ENCODE results near the gene LRRC75A.

LRRC75A gene

GRCh38 chr17:16519021-16519420, 27.0 kb upstream of the LRRC75A start:
- no peak for DNase-seq (ENCODE audit: low read depth)
- no peak overlapping the region for H3K4me3 ChIP-seq (ENCODE audit: low read depth, low read length)
- TF ChIP-seq, protein P1, sequence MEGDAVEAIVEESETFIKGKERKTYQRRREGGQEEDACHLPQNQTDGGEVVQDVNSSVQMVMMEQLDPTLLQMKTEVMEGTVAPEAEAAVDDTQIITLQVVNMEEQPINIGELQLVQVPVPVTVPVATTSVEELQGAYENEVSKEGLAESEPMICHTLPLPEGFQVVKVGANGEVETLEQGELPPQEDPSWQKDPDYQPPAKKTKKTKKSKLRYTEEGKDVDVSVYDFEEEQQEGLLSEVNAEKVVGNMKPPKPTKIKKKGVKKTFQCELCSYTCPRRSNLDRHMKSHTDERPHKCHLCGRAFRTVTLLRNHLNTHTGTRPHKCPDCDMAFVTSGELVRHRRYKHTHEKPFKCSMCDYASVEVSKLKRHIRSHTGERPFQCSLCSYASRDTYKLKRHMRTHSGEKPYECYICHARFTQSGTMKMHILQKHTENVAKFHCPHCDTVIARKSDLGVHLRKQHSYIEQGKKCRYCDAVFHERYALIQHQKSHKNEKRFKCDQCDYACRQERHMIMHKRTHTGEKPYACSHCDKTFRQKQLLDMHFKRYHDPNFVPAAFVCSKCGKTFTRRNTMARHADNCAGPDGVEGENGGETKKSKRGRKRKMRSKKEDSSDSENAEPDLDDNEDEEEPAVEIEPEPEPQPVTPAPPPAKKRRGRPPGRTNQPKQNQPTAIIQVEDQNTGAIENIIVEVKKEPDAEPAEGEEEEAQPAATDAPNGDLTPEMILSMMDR (IDR thresholded peaks at IDR 0.05; ENCODE audit: low read depth, low read length, missing control alignments): no peak

DNA sequence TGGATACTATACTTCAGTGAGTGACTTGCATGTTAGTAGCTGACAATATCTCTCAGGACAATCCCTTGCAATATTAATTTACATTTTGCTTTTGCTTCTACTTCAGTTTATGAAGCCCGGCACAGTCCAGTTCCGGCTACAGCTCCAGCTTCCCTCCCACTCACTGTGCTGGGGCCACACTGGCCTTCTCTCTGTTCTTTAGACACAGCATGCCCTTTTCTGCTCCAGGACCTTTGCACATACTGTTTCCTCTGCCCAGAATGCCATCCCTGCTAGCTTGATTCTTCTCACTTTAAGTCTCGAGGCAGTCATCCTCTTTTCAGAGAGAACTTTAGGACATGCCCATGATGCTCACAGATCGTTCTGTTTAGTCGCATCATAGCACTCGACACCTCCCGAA, 25.5 kb upstream of the LRRC75A start:
- H3K4me3 ChIP-seq (ENCODE audit: low read depth, low read length): no peak overlapping the region
- TF ChIP-seq, protein P1 (IDR thresholded peaks at IDR 0.05; ENCODE audit: low read depth, low read length, missing control alignments): no peak
- no peak for DNase-seq (ENCODE audit: low read depth)

DNA sequence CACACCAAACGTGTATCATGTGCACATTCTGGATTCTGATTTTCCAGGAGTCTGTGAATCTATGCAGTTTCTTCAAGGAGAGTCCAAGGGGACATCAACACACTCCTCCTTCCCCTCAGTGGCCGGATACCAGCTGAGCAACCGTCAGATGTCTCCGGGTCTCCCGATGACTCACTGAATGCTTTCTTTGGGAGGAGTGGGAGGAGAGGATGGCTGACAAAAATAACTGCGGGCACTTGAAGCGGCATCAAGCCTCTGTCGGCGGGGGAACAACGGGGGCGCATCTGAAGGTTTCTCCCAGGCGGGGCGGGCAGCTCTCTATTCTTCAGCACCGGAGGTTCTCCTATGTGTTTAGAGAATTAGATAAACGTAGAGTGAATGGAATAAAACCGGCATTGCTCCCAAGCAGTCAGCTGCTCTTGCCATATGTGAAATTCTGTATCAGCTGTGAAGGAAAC, 24.6 kb upstream of the LRRC75A start:
- TF ChIP-seq, protein P1 (IDR thresholded peaks at IDR 0.05; ENCODE audit: low read depth, low read length, missing control alignments): no peak
- no peak overlapping the region for H3K4me3 ChIP-seq (ENCODE audit: low read depth, low read length)
- DNase-seq (ENCODE audit: low read depth): no peak

GRCh38 chr17:16515933-16516332, 23.9 kb upstream of the LRRC75A start:
- no peak for DNase-seq (ENCODE audit: low read depth)
- H3K4me3 ChIP-seq (ENCODE audit: low read depth, low read length): no peak overlapping the region
- TF ChIP-seq, protein P1 (IDR thresholded peaks at IDR 0.05; ENCODE audit: low read depth, low read length, missing control alignments): no peak

DNA sequence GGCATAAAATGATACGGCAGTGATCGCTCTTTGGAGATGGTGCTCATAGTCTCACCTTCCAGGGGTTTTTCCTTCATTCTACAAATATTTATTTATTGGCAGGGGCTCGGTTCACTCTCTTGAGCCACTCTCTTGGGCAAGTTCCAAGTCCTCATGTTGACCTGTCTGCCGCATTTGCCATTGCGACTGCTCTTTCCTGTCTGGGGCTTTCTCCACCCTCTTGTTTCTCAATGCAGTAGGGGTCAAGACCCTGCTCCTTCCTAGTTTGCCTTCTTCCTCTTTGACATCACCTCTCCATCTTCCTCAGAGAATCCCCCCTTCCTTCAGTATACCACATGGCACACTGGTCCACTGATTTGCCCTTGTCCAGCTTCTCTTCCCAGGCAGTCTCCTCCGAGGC, 21.9 kb upstream of the LRRC75A start:
- TF ChIP-seq, protein P1 (IDR thresholded peaks at IDR 0.05; ENCODE audit: low read depth, low read length, missing control alignments): no peak
- no peak for DNase-seq (ENCODE audit: low read depth)
- H3K4me3 ChIP-seq (ENCODE audit: low read depth, low read length): no peak overlapping the region

DNA sequence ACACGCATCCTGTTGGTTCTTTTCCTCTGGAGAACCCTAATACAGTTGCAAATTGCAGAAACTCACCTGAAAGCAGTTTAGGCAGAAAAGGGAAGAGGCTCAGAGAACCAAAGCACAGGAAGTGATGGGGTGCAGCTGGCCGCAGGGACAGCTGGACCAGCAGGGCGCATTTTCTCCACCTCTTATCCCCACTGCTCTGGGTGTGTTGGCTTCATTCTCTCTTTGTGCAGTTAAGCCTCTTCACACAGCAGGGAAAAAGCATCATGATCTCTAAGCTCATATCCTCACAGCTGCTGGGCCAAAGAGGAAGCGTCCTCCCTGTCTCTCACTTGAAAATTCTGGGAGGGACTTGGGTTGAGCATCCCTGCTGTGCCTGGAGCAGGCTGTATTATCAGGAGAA, 20.0 kb upstream of the LRRC75A start:
- DNase-seq (ENCODE audit: low read depth): no peak
- H3K4me3 ChIP-seq (ENCODE audit: low read depth, low read length): no peak overlapping the region
- TF ChIP-seq, protein P1 (IDR thresholded peaks at IDR 0.05; ENCODE audit: low read depth, low read length, missing control alignments): no peak

GRCh38 chr17:16511593-16511992, 19.6 kb upstream of the LRRC75A start:
- DNase-seq (ENCODE audit: low read depth): no peak
- H3K4me3 ChIP-seq (ENCODE audit: low read depth, low read length): no peak overlapping the region
- TF ChIP-seq, protein P1 (IDR thresholded peaks at IDR 0.05; ENCODE audit: low read depth, low read length, missing control alignments): no peak

Measured in GM12864 (cell line).